HG03097 (cell line): ENCODE results near the gene TLE3.
"Not testable (repeated sequence)": the region's sequence is repeated elsewhere in the genome, so short reads cannot be mapped to it uniquely, and the experiment has no call there.

ENCODE experiments used
- ATAC-seq: cut with Tn5 transposase; IDR thresholded peaks from one replicate; pipeline ENCODE4 v1.9.1; 2021; ENCODE audit not compliant: unreplicated experiment, low FRiP score

Gene TLE3

DNA sequence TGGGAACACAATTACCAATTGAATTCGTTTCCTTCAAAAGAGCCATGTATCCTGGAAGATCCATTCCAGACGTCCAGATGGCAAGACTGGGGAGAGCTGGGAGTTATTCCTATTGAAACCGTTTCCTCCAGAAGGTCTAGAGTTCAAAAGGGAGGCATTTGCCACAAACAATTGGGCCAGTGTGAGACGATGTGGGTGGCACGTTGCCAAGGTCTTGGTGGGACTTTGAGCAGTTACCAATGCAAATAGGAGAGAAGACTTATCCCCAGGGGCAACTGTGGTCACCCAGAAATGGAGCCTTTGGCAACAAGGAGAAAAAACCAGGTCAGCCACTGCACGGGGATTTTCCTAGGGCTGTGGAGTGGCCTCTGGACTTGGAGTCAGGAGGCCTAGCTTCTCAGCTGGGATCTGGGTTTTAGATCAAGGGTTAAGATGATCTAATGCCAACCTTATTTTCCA lies 29.6 kb upstream of the TLE3 start:
- no peak for ATAC-seq

DNA sequence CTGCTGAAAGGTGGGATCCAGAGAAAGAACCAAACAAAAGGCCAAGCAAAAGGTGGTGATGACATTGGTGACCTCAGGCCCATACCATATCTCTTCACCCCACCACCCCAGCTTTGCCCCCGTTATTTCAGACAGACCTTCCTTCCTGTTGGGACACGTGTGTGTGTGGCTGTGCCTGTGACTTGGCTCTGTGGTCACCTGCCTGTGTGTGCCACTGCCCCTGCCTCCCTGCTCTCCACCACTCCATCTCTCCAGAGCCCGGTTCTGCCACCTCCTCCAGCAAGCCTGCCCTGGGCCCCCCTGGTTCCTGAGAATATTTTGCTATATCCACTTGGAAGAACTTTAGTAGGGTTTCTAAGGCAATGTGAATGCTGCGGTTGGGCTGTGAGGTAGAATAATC lies 28.6 kb upstream of the TLE3 start:
- ATAC-seq: no peak

DNA sequence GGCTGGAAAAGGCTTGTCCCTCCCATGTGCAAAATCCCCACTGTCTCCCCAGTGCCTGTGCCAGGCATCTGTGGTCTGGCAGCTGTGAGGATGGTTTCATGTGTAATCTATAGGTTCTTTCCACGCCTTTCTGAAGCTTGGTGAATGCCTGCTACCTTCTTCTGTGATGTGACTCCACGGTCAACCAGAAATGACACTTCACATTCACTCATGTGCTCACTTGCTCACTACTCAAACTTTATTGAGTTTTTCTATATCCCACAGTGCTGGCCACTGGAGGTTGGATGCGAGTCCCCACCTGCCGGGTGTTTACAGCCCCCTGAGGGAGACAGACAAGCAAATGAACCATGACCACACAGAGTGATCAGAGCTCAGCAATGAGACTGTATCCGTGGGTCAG lies 27.9 kb upstream of the TLE3 start:
- ATAC-seq: no peak

GRCh38 chr15:70121624-70122302 lies 24.0 kb upstream of the TLE3 start:
- ATAC-seq: no peak

- no peak for ATAC-seq
Observed at GRCh38 chr15:70120958-70121623, 23.4 kb upstream of the TLE3 start.

GRCh38 chr15:70119911-70120508 lies 22.3 kb upstream of the TLE3 start:
- no peak for ATAC-seq

DNA sequence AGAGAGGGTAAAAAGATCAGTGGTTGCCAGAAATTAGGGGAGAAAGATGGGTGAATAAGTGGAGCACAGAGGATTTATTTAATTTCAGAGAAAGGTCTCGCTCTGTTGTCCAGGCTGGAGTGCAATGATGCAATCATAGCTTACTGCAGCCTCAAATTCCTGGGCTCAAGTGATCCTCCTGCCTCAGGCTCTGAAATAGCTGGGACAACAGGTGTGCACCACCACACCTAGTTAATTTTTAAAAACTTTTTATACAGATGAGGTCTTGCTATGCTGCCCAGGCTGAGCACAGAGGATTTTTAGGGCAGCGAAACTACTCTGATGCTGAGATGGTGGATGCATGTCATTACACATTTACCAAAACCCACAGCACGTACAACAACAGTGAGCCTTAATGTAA lies 20.9 kb upstream of the TLE3 start:
- no peak for ATAC-seq

DNA sequence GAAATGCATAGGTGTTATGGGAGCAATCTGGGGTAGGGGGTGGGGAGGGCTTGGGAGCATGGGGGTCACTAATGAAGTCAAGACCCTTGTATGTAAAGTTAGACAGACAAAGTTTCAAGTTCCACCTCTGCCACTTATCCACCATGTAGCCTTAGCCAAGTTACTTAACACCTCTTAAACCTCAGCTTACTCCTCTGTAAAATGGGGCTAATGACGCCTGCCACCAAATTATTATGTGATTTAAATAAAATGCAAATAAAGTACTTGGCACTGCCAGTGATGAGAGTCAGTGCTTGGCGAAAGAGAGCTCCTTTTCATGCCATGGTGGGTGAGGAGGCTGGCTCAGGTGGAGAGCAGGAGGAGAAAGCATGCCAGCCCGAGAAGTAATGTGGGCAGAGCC lies 18.6 kb upstream of the TLE3 start:
- no peak for ATAC-seq

DNA sequence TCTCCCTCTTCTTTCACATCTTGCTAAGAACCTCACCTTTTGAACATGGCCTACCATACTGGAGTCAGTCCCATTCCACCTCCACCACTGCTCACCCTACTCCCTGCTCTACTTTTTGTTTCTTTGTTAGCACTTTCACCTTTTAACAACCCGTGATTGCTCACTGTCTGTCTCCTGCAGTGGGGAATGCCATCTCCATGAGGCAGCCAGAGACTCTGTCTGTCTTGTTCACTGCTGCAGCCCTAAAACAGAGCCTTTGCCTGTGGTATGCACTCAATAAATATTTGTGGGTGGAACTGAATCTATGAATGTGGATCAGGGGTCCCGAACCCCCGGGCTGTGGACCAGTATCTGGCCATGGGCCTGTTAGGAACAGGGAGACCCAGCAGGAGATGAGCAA lies 16.5 kb upstream of the TLE3 start:
- no peak for ATAC-seq

DNA sequence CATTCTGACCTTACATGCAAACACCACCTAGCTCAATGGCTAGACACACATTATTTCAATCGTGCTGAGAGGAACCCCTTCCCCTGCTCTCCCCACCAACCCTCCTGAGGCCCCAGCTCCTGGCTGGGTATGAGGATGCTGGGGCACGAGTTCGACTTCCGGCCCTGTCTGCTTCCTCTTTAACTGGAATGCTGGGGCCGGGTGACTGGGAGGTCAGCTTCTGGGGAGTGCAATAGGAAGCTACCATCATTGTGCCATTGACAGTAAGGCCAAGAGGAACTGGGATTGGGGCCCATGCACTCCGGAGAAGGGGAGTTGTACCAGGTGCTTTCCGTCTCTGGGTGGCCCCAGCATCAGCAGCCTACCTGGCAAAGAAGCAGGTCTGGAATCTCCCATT lies 15.6 kb upstream of the TLE3 start:
- no peak for ATAC-seq

GRCh38 chr15:70112572-70113303 lies 15.0 kb upstream of the TLE3 start:
- not testable (repeated sequence) for ATAC-seq

- ATAC-seq: no peak
Observed at GRCh38 chr15:70112074-70112395, 14.3 kb upstream of the TLE3 start.

- no peak for ATAC-seq
Observed at GRCh38 chr15:70111203-70112073, 13.7 kb upstream of the TLE3 start.

- ATAC-seq: no peak
Observed at GRCh38 chr15:70109978-70110377, 12.3 kb upstream of the TLE3 start.

DNA sequence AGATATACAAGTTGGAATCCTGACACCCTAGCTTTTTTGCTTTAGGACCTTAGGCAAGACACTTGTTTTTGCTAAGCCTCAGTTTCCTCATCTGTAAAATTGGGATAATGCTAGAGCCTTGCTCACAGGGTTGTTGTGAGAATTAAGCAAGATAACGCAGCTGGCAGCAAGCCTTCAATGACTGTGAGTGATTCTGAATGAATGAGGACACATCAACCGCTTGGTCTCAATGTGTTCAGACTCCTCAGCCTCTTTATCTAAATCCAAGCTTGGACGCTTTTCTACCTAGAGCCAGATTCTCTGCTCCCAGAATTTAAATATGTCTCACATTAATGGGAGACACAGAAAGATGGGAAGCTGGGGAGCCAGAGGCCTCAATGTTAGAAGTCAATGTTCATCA lies 11.8 kb upstream of the TLE3 start:
- ATAC-seq: no peak

GRCh38 chr15:70103880-70104626 lies 6.3 kb upstream of the TLE3 start:
- ATAC-seq: no peak

GRCh38 chr15:70102827-70103226 lies 5.1 kb upstream of the TLE3 start:
- no peak for ATAC-seq

GRCh38 chr15:70101459-70102113 lies 3.9 kb upstream of the TLE3 start:
- ATAC-seq: no peak
